ENCODE measurements around the gene NOP14. TPM values are rescaled to one million over a fixed set of nuclear protein-coding genes. Genes with fewer than 3 reads are reported as not detected.

NOP14 gene
- total and polyA plus RNA-seq, 2 experiments from 2014 or later, result 29.9 to 38.7 TPM

DNA sequence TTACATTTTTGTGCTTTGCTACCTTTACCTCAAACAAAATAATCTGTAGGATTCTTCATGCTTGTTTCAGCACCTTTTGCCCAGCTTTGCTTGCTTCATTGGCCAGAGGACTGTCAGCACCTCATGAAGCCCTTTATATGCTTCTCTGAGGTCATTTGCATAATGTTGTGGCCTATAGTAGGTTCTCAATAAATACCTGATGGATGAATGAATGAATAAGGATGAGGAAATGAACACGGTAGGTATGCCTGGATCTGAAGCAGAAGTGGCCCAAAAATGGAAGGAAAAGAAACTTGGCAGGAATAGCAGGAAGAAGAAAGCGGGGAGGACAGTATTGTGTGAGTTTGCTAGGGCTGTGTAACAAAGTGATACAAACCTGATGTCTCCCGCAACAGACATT lies 8.1 kb upstream of the NOP14 start:
- Histone ChIP-seq H3K9me2 (ENCODE audit: insufficient read depth) (no peaks in the 10 kb centered on the region), H3K27me3 (ENCODE audit: insufficient read depth) (no peaks in the 10 kb centered on the region), H4K20me1 (replicated peaks; ENCODE audit: insufficient read depth) (no peaks in the 10 kb centered on the region; the same call in 1 of the 2 replicates), H3K4me2 (no peak overlapping the region), H3K4me3 (no peak overlapping the region), H3K36me3 (ENCODE audit: insufficient read depth) (no peaks in the 10 kb centered on the region), H3F3A (replicated peaks; ENCODE audit: low read depth) (no peaks in the 10 kb centered on the region), H3K27ac (ENCODE audit: low read depth) (no peak overlapping the region), H3K4me1 (ENCODE audit: insufficient read depth) (no peaks in the 10 kb centered on the region), H2AFZ (no peak overlapping the region), H3K79me2 (replicated peaks; ENCODE audit: insufficient read depth) (no peaks in the 10 kb centered on the region)
- peaks cover 2% of the 10 kb centered on the region for H3K27me3 Mint-ChIP-seq (ENCODE audit: insufficient read depth, low read depth, poor library complexity)
- no peak for DNase-seq (ENCODE audit: low spot score)
- no peak overlapping the region for H3K27ac Mint-ChIP-seq
- no peak overlapping the region for H3K4me3 Mint-ChIP-seq
- TF ChIP-seq JUNB (IDR thresholded peaks at IDR 0.05; ENCODE audit: unreplicated experiment) (no peak), STAT1 (IDR thresholded peaks at IDR 0.05; ENCODE audit: unreplicated experiment) (no peak), REST (IDR thresholded peaks at IDR 0.05; ENCODE audit: unreplicated experiment) (no peak), CTCF (conservative IDR thresholded peaks at IDR 0.05; ENCODE audit: low read depth in 2 of 2) (no peak), ZNF331 (CRISPR knock-in tag; IDR thresholded peaks at IDR 0.05; ENCODE audit: low read depth) (no peak), ETS1 (IDR thresholded peaks at IDR 0.05) (no peak), POLR2AphosphoS5 (IDR thresholded peaks at IDR 0.05; ENCODE audit: low read depth) (no peak), EZH2 (IDR thresholded peaks at IDR 0.05; ENCODE audit: low read depth, unreplicated experiment) (no peak), EZH2phosphoT487 (IDR thresholded peaks at IDR 0.05; ENCODE audit: unreplicated experiment) (no peak), ZNF114 (CRISPR knock-in tag; IDR thresholded peaks at IDR 0.05) (no peak), NANOG (IDR thresholded peaks at IDR 0.05; ENCODE audit: borderline replicate concordance) (no peak), CREB1 (CRISPR knock-in tag; IDR thresholded peaks at IDR 0.05; ENCODE audit: low read depth) (no peak)
- TF ChIP-seq, protein P1, sequence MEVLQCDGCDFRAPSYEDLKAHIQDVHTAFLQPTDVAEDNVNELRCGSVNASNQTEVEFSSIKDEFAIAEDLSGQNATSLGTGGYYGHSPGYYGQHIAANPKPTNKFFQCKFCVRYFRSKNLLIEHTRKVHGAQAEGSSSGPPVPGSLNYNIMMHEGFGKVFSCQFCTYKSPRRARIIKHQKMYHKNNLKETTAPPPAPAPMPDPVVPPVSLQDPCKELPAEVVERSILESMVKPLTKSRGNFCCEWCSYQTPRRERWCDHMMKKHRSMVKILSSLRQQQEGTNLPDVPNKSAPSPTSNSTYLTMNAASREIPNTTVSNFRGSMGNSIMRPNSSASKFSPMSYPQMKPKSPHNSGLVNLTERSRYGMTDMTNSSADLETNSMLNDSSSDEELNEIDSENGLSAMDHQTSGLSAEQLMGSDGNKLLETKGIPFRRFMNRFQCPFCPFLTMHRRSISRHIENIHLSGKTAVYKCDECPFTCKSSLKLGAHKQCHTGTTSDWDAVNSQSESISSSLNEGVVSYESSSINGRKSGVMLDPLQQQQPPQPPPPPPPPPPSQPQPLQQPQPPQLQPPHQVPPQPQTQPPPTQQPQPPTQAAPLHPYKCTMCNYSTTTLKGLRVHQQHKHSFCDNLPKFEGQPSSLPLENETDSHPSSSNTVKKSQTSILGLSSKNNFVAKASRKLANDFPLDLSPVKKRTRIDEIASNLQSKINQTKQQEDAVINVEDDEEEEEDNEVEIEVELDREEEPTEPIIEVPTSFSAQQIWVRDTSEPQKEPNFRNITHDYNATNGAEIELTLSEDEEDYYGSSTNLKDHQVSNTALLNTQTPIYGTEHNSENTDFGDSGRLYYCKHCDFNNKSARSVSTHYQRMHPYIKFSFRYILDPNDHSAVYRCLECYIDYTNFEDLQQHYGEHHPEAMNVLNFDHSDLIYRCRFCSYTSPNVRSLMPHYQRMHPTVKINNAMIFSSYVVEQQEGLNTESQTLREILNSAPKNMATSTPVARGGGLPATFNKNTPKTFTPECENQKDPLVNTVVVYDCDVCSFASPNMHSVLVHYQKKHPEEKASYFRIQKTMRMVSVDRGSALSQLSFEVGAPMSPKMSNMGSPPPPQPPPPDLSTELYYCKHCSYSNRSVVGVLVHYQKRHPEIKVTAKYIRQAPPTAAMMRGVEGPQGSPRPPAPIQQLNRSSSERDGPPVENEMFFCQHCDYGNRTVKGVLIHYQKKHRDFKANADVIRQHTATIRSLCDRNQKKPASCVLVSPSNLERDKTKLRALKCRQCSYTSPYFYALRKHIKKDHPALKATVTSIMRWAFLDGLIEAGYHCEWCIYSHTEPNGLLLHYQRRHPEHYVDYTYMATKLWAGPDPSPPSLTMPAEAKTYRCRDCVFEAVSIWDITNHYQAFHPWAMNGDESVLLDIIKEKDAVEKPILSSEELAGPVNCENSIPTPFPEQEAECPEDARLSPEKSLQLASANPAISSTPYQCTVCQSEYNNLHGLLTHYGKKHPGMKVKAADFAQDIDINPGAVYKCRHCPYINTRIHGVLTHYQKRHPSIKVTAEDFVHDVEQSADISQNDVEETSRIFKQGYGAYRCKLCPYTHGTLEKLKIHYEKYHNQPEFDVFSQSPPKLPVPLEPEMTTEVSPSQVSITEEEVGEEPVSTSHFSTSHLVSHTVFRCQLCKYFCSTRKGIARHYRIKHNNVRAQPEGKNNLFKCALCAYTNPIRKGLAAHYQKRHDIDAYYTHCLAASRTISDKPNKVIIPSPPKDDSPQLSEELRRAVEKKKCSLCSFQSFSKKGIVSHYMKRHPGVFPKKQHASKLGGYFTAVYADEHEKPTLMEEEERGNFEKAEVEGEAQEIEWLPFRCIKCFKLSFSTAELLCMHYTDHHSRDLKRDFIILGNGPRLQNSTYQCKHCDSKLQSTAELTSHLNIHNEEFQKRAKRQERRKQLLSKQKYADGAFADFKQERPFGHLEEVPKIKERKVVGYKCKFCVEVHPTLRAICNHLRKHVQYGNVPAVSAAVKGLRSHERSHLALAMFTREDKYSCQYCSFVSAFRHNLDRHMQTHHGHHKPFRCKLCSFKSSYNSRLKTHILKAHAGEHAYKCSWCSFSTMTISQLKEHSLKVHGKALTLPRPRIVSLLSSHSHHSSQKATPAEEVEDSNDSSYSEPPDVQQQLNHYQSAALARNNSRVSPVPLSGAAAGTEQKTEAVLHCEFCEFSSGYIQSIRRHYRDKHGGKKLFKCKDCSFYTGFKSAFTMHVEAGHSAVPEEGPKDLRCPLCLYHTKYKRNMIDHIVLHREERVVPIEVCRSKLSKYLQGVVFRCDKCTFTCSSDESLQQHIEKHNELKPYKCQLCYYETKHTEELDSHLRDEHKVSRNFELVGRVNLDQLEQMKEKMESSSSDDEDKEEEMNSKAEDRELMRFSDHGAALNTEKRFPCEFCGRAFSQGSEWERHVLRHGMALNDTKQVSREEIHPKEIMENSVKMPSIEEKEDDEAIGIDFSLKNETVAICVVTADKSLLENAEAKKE (CRISPR knock-in tag; IDR thresholded peaks at IDR 0.05), result no peak
- H3K9me3 Mint-ChIP-seq, result no peaks in the 10 kb centered on the region
- no peaks in the 10 kb centered on the region for H3K36me3 Mint-ChIP-seq (ENCODE audit: low read depth)
- no peak for ATAC-seq
- H3K4me1 Mint-ChIP-seq, result peaks cover 7% of the 10 kb centered on the region; the same call in 1 of the 3 replicates

Measured in GM23338 (cell line).